Mesenchymal stem cell (in vitro differentiated cells and primary cell): Measurements from ENCODE around the gene SVEP1.

Experiments used
- DNase-seq: peaks from one replicate; pipeline ENCODE4 v3.0.0-alpha.2; 2013
- H2AFZ ChIP-seq: one replicate; pipeline ENCODE4 v1.6.1; 2013; ENCODE audit warnings: low read depth, mild to moderate bottlenecking, control low read depth, inconsistent platforms, low read length, moderate library complexity
- H2AK5ac ChIP-seq: 2 replicates; pipeline ENCODE4 v1.6.1; 2013; ENCODE audit warnings: low read length, moderate library complexity, mild to moderate bottlenecking, inconsistent platforms; ENCODE audit not compliant: severe bottlenecking
- H2BK120ac ChIP-seq: one replicate; pipeline ENCODE4 v1.6.1; 2013; ENCODE audit warnings: low read depth, mild to moderate bottlenecking, inconsistent platforms, low read length, moderate library complexity
- H2BK12ac ChIP-seq, 2 experiments: one replicate each; pipeline ENCODE4 v1.6.1; 2013; ENCODE audit warnings: inconsistent platforms in 2 of 2, low read length in 2 of 2, mild to moderate bottlenecking in 2 of 2, moderate library complexity in 2 of 2, control low read depth in 1 of 2
- H2BK15ac ChIP-seq: one replicate; pipeline ENCODE4 v1.6.1; 2013; ENCODE audit warnings: mild to moderate bottlenecking, low read depth, inconsistent platforms; ENCODE audit not compliant: poor library complexity, severe bottlenecking
- H2BK5ac ChIP-seq: 2 replicates; pipeline ENCODE4 v1.6.1; 2013; ENCODE audit warnings: low read depth, mild to moderate bottlenecking, low read length, control low read depth, inconsistent platforms; ENCODE audit not compliant: poor library complexity, severe bottlenecking
- H3K14ac ChIP-seq, 2 experiments: one replicate each; pipeline ENCODE4 v1.6.1; 2013; ENCODE audit warnings: inconsistent platforms in 2 of 2, low read length in 2 of 2, control low read depth in 1 of 2, mild to moderate bottlenecking in 1 of 2, moderate library complexity in 1 of 2
- H3K18ac ChIP-seq, 2 experiments: one replicate each; pipeline ENCODE4 v1.6.1; 2013; ENCODE audit warnings: inconsistent platforms in 2 of 2, low read length in 2 of 2, control low read depth in 1 of 2, low read depth in 1 of 2, mild to moderate bottlenecking in 1 of 2
- H3K23ac ChIP-seq, 2 experiments: one replicate each; pipeline ENCODE4 v1.6.1; 2013; ENCODE audit warnings: inconsistent platforms in 2 of 2, low read length in 2 of 2, mild to moderate bottlenecking in 2 of 2, moderate library complexity in 2 of 2, control low read depth in 1 of 2
- H3K27ac ChIP-seq: 2 replicates; pipeline ENCODE4 v1.5.1; 2013; ENCODE audit warnings: mild to moderate bottlenecking, moderate library complexity, low read length, control low read depth, inconsistent platforms; ENCODE audit not compliant: poor library complexity, severe bottlenecking
- H3K27me3 ChIP-seq, 2 experiments: 2 replicates each; pipeline versions ENCODE4 v1.6.1 to v1.7.0; 2013; ENCODE audit warnings: low read length in 2 of 2, mild to moderate bottlenecking in 2 of 2, moderate library complexity in 2 of 2, control low read depth in 1 of 2, inconsistent platforms in 1 of 2; ENCODE audit not compliant: control insufficient read depth in 1 of 2, insufficient read depth in 1 of 2
- H3K36me3 ChIP-seq, 2 experiments: 2 replicates each; pipeline versions ENCODE4 v1.6.1 to v1.7.0; 2013; ENCODE audit warnings: low read length in 2 of 2, control low read depth in 1 of 2, inconsistent platforms in 1 of 2, low read depth in 1 of 2, mild to moderate bottlenecking in 1 of 2; ENCODE audit not compliant: insufficient read depth in 2 of 2, control insufficient read depth in 1 of 2
- H3K4ac ChIP-seq, 2 experiments: one replicate each; pipeline ENCODE4 v1.6.1; 2013; ENCODE audit warnings: inconsistent platforms in 2 of 2, low read length in 2 of 2, mild to moderate bottlenecking in 2 of 2, moderate library complexity in 2 of 2, control low read depth in 1 of 2, low read depth in 1 of 2
- H3K4me1 ChIP-seq: 2 replicates; pipeline ENCODE4 v1.6.1; 2013; ENCODE audit warnings: low read depth, low read length, control low read depth; ENCODE audit not compliant: control insufficient read depth, insufficient read depth
- H3K4me2 ChIP-seq: 2 replicates; pipeline ENCODE4 v1.6.1; 2013; ENCODE audit warnings: low read length, mild to moderate bottlenecking, inconsistent platforms; ENCODE audit not compliant: poor library complexity, severe bottlenecking
- H3K4me3 ChIP-seq, 2 experiments: 2 replicates each; pipeline versions ENCODE4 v1.5.1 to v1.7.0; 2013; ENCODE audit warnings: low read length in 2 of 2, mild to moderate bottlenecking in 2 of 2, control low read depth in 1 of 2, low read depth in 1 of 2; ENCODE audit not compliant: insufficient read depth in 1 of 2
- H3K79me1 ChIP-seq: replicated peaks from 2 replicates; pipeline ENCODE4 v1.6.1; 2013; ENCODE audit warnings: mild to moderate bottlenecking, control low read depth, low read length, inconsistent platforms; ENCODE audit not compliant: poor library complexity, severe bottlenecking
- H3K9ac ChIP-seq: 2 replicates; pipeline ENCODE4 v1.7.0; 2013; ENCODE audit warnings: mild to moderate bottlenecking, low read length, moderate library complexity
- H3K9me3 ChIP-seq: 2 replicates; pipeline ENCODE4 v1.7.0; 2013; ENCODE audit warnings: mild to moderate bottlenecking, low read length; ENCODE audit not compliant: control insufficient read depth
- H4K8ac ChIP-seq: one replicate; pipeline ENCODE4 v1.6.1; 2013; ENCODE audit warnings: inconsistent platforms, mild to moderate bottlenecking, low read length, moderate library complexity
- H4K91ac ChIP-seq: one replicate; pipeline ENCODE4 v1.6.1; 2013; ENCODE audit warnings: mild to moderate bottlenecking, low read length, inconsistent platforms
- WGBS: methylation state at CpG from one replicate; pipeline ENCODE4 v1.1.7; 2013; ENCODE audit warnings: mixed read lengths; 5-methylcytosine and 5-hydroxymethylcytosine counted together

SVEP1 gene

GRCh38 chr9:110546411-110546871 is 33.1 kb downstream of the SVEP1 start:
- H2BK120ac ChIP-seq: no peak overlapping the region
- no peak overlapping the region for H2BK15ac ChIP-seq
- no peak overlapping the region for H3K4me2 ChIP-seq
- H2BK5ac ChIP-seq: no peak overlapping the region
- H2AK5ac ChIP-seq: no peak overlapping the region
- peak overlapping the region in 1 of 2 experiments; percentile 14 for H3K18ac ChIP-seq
- no peaks in the 10 kb centered on the region for H3K27me3 ChIP-seq
- H4K91ac ChIP-seq: peak overlapping the region; percentile 4
- no peak overlapping the region for H2AFZ ChIP-seq
- no peak overlapping the region for H3K23ac ChIP-seq
- peaks cover 9% of the 10 kb centered on the region for H3K4me1 ChIP-seq
- no peak for DNase-seq
- H3K36me3 ChIP-seq: peaks cover 0 to 33% of the 10 kb centered on the region in 2 experiments
- 52% methylated on average over 5 of the region's 5 CpGs for WGBS
- no peak overlapping the region for H3K9ac ChIP-seq
- H3K9me3 ChIP-seq: no peaks in the 10 kb centered on the region
- no peak overlapping the region for H3K4ac ChIP-seq
- no peaks in the 10 kb centered on the region for H3K79me1 ChIP-seq
- no peak overlapping the region for H3K4me3 ChIP-seq
- H3K14ac ChIP-seq: no peak overlapping the region
- H4K8ac ChIP-seq: no peak overlapping the region
- H2BK12ac ChIP-seq: no peak overlapping the region
- no peak overlapping the region for H3K27ac ChIP-seq

DNA sequence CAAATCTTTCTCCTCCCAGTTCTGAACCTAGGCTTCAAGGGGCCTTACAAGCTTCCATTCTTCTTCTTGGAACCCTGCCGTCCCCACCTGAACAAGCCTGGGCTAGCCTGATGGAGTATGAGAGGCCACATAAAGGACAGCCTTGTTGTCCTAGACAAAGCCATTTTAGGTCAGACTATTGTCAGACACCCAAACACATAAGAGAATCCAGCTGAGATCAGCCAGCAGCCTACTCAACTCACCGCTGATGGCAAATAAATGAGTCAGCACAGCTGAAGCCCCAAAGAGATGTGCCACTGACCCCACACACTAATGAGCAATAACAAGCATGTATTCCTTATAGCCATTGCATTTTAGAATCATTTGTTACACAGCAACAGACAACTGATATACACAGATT is 33.8 kb downstream of the SVEP1 start:
- Histone ChIP-seq H4K91ac (peak overlapping the region; percentile 74), H3K9me3 (no peaks in the 10 kb centered on the region), H3K27ac (no peak overlapping the region), H2AFZ (no peak overlapping the region), H3K4me2 (no peak overlapping the region), H3K18ac (peak overlapping the region; percentile 67 to 82), H3K9ac (no peak overlapping the region), H3K4ac (peak overlapping the region in 1 of 2 experiments; percentile 77), H2BK15ac (no peak overlapping the region), H3K36me3 (peaks cover 0 to 33% of the 10 kb centered on the region in 2 experiments), H3K79me1 (no peaks in the 10 kb centered on the region), H2BK12ac (peak overlapping the region; percentile 72 to 97), H2BK120ac (peak overlapping the region; percentile 84), H2AK5ac (peak overlapping the region; percentile 58), H3K4me3 (no peak overlapping the region), H3K4me1 (peaks cover 9% of the 10 kb centered on the region), H3K14ac (no peak overlapping the region), H3K27me3 (no peaks in the 10 kb centered on the region), H4K8ac (peak overlapping the region; percentile 69), H2BK5ac (no peak overlapping the region), H3K23ac (no peak overlapping the region)
- DNase-seq: peak; percentile 40
- WGBS: 76% methylated on average over 2 of the region's 2 CpGs

DNA sequence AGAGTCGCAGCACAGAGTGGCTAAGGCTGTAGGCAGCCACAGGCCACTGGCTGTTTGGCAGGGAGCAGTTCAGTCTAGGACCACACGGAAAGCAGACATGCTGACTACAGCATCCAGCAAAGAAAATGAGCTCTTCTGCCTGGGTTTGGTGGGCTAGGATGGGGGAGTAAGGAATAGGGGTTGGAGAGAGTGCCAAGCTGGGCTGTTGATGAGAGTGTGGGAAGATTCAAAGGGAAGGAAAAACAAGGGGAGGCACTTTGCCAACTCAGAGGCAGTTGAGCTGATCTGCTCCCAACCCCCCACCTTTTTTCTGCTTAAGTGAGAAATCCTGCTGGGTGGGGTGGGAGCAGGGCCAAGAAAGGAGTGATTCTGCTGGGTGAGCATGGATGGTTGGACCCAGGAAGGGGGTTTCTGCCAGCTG is 35.9 kb downstream of the SVEP1 start:
- DNase-seq: peak; percentile 17
- H3K4me1 ChIP-seq: peaks cover 9% of the 10 kb centered on the region
- peak overlapping the region; percentile 22 to 37 for H3K4ac ChIP-seq
- no peak overlapping the region for H3K27ac ChIP-seq
- no peaks in the 10 kb centered on the region for H3K79me1 ChIP-seq
- H3K14ac ChIP-seq: peak overlapping the region in 1 of 2 experiments; percentile 4
- no peak overlapping the region for H2BK120ac ChIP-seq
- no peak overlapping the region for H2BK5ac ChIP-seq
- H3K23ac ChIP-seq: no peak overlapping the region
- no peak overlapping the region for H3K4me3 ChIP-seq
- no peaks in the 10 kb centered on the region for H3K9me3 ChIP-seq
- peaks cover 0 to 25% of the 10 kb centered on the region in 2 experiments for H3K36me3 ChIP-seq
- peak overlapping the region; percentile 40 for H4K91ac ChIP-seq
- no peak overlapping the region for H2AFZ ChIP-seq
- H2AK5ac ChIP-seq: no peak overlapping the region
- no peaks in the 10 kb centered on the region for H3K27me3 ChIP-seq
- 49% methylated on average over 2 of the region's 2 CpGs for WGBS
- peak overlapping the region; percentile 47 to 84 for H3K18ac ChIP-seq
- peak overlapping the region; percentile 45 for H4K8ac ChIP-seq
- no peak overlapping the region for H3K4me2 ChIP-seq
- H2BK12ac ChIP-seq: peak overlapping the region in 1 of 2 experiments; percentile 17
- no peak overlapping the region for H3K9ac ChIP-seq
- H2BK15ac ChIP-seq: peak overlapping the region; percentile 44

DNA sequence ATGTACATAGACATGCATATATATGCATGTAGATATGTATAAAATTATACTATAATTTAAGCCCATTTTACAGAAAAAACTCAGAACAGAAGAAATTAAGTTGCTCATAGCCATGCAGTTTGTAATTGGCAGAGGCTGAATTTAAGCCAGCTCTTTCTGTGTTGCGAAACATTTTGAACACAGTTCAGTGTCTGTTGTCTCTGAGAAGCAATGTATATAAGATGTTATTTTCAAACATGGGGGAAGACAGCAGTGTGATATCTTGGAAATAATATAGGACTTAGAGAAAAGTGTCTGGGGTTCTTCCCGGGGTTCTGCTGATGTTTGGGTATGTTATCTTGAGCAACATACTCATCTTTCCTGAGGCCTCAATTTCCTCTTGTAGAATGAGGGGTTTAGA is 37.6 kb downstream of the SVEP1 start:
- Histone ChIP-seq H3K79me1 (no peaks in the 10 kb centered on the region), H3K27me3 (no peaks in the 10 kb centered on the region), H2BK15ac (no peak overlapping the region), H3K4me3 (no peak overlapping the region), H4K91ac (no peak overlapping the region), H3K9ac (no peak overlapping the region), H3K27ac (no peak overlapping the region), H3K9me3 (no peaks in the 10 kb centered on the region), H3K36me3 (peaks cover 0 to 15% of the 10 kb centered on the region in 2 experiments), H3K4me1 (peaks cover 9% of the 10 kb centered on the region), H3K23ac (no peak overlapping the region), H2BK12ac (no peak overlapping the region), H2AFZ (no peak overlapping the region), H3K4me2 (no peak overlapping the region), H2AK5ac (no peak overlapping the region), H2BK5ac (no peak overlapping the region), H2BK120ac (no peak overlapping the region), H4K8ac (no peak overlapping the region), H3K18ac (no peak overlapping the region), H3K4ac (no peak overlapping the region), H3K14ac (no peak overlapping the region)
- peak; percentile 15 for DNase-seq
- WGBS: 76% methylated on average over 2 of the region's 2 CpGs
